Measurements from ENCODE around the gene IL1RAPL1. TPM values are rescaled to one million over a fixed set of nuclear protein-coding genes. Genes with fewer than 3 reads are reported as not detected.

The IL1RAPL1 gene
- polyA plus RNA-seq, 1 of the 3 experiments (the other 2 are of a cell fraction), result 2.8 TPM

DNA sequence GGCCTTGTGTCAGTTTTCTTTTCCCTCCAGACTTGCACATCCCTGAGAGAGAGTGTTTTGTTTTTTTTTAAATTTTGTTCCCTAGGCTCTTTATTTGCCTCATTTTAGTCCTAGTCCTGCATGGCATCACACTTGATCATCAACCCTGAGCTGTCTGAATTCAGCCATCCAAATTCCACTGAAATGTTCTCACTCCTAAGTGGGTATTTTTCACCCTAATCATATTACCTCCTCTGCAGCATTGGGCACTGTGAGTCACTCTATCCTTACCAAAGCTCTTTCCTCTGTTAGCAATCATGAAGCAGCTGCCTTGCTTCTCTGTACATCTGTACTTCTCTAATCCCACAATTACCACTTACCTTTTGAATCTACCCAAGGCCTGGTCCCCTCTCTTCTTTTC lies 1271.5 kb downstream of the IL1RAPL1 start:
- Histone ChIP-seq H3K9me3 (no peaks in the 10 kb centered on the region), H3K4me1 (ENCODE audit: control insufficient read depth in 1 of 2, insufficient read depth in 2 of 2, low read depth in 1 of 2, low read length in 1 of 2) (peaks cover 0 to 6% of the 10 kb centered on the region in 2 experiments; a peak in 1 of 4 replicates), H3F3A (replicated peaks; ENCODE audit: insufficient read depth) (no peaks in the 10 kb centered on the region), H3K36me3 (replicated peaks in 1 of 2; ENCODE audit: control insufficient read depth in 1 of 2, insufficient read depth in 2 of 2, low read length in 1 of 2) (no peaks in the 10 kb centered on the region), H3K4me3 (ENCODE audit: low read depth in 2 of 2, low read length in 1 of 2) (no peak overlapping the region), H3K27ac (ENCODE audit: low read depth in 2 of 2, low read length in 1 of 2) (peak overlapping the region; percentile 36 to 52; a peak in 3 of 4 replicates), H3K9me2 (no peaks in the 10 kb centered on the region), H3K4me2 (no peak overlapping the region), H3K9ac (no peak overlapping the region), H4K20me1 (ENCODE audit: insufficient read depth) (no peaks in the 10 kb centered on the region), H2AFZ (ENCODE audit: low read depth) (no peak overlapping the region), H3K27me3 (ENCODE audit: insufficient read depth) (no peaks in the 10 kb centered on the region), H3K79me2 (ENCODE audit: insufficient read depth) (no peaks in the 10 kb centered on the region)
- DNase-seq, result no peak
- TF ChIP-seq FOXM1 (IDR thresholded peaks at IDR 0.05; ENCODE audit: low read depth) (peak; percentile 68; the same call in 1 of the 2 replicates), NFIC (IDR thresholded peaks at IDR 0.05; ENCODE audit: borderline replicate concordance) (0 out of 2 replicates have a peak, but pooled peaks have one; percentile 17), JUND (IDR thresholded peaks at IDR 0.05) (peak; percentile 73), EP300 (IDR thresholded peaks at IDR 0.05; ENCODE audit: borderline replicate concordance in 1 of 2, low read depth in 1 of 2, low read length in 1 of 2) (peak in 1 of 2 experiments; percentile 63; a peak in 2 of 4 replicates), NRF1 (IDR thresholded peaks at IDR 0.05; ENCODE audit: low read depth, low read length) (no peak), TCF12 (IDR thresholded peaks at IDR 0.05) (peak; percentile 75), TEAD4 (IDR thresholded peaks at IDR 0.05; ENCODE audit: borderline replicate concordance, insufficient read depth) (peak; percentile 37; the same call in 1 of the 2 replicates), FOSL2 (IDR thresholded peaks at IDR 0.05; ENCODE audit: borderline replicate concordance, low read depth) (peak; percentile 81), RCOR1 (IDR thresholded peaks at IDR 0.05; ENCODE audit: low read length) (no peak)
- TF ChIP-seq, protein P1, sequence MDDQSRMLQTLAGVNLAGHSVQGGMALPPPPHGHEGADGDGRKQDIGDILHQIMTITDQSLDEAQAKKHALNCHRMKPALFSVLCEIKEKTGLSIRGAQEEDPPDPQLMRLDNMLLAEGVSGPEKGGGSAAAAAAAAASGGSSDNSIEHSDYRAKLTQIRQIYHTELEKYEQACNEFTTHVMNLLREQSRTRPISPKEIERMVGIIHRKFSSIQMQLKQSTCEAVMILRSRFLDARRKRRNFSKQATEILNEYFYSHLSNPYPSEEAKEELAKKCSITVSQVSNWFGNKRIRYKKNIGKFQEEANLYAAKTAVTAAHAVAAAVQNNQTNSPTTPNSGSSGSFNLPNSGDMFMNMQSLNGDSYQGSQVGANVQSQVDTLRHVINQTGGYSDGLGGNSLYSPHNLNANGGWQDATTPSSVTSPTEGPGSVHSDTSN (IDR thresholded peaks at IDR 0.05), result peak; percentile 65
- TF ChIP-seq, protein P2, sequence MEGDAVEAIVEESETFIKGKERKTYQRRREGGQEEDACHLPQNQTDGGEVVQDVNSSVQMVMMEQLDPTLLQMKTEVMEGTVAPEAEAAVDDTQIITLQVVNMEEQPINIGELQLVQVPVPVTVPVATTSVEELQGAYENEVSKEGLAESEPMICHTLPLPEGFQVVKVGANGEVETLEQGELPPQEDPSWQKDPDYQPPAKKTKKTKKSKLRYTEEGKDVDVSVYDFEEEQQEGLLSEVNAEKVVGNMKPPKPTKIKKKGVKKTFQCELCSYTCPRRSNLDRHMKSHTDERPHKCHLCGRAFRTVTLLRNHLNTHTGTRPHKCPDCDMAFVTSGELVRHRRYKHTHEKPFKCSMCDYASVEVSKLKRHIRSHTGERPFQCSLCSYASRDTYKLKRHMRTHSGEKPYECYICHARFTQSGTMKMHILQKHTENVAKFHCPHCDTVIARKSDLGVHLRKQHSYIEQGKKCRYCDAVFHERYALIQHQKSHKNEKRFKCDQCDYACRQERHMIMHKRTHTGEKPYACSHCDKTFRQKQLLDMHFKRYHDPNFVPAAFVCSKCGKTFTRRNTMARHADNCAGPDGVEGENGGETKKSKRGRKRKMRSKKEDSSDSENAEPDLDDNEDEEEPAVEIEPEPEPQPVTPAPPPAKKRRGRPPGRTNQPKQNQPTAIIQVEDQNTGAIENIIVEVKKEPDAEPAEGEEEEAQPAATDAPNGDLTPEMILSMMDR (IDR thresholded peaks at IDR 0.05), result no peak
- POLR2A ChIA-PET, result no interaction called here
- CTCF ChIA-PET, result no interaction called here

DNA sequence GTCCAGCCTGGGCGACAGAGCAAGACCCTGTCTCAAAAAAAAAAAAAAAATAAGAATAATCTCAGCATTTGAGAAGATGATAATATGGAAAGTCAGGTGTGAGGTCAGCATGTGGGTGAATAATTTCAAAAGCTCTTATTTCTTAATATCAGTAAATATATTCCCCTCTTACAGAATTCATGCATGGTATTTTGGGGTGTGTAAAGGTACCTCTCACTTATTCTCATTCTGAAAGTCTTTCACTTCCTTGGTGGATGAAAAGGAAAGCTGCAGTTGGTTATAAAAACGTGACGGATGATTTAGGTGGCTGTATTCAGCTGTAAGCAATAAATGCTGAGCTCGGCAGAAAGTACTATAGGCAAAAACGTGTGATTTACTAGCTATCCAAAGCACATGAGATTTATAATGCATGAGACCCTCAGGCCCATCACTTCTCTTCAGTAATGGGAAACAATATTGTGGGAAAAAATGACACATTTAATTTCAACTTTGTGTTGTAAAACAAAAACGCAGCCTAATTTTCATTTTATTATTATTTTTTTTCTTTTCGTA lies 1275.0 kb downstream of the IL1RAPL1 start:
- Histone ChIP-seq H2AFZ (ENCODE audit: low read depth) (no peak overlapping the region), H4K20me1 (ENCODE audit: insufficient read depth) (no peaks in the 10 kb centered on the region), H3K4me1 (ENCODE audit: control insufficient read depth in 1 of 2, insufficient read depth in 2 of 2, low read depth in 1 of 2, low read length in 1 of 2) (peaks cover 0 to 6% of the 10 kb centered on the region in 2 experiments; a peak in 1 of 4 replicates), H3K36me3 (replicated peaks in 1 of 2; ENCODE audit: control insufficient read depth in 1 of 2, insufficient read depth in 2 of 2, low read length in 1 of 2) (no peaks in the 10 kb centered on the region), H3K4me2 (no peak overlapping the region), H3K27ac (ENCODE audit: low read depth in 2 of 2, low read length in 1 of 2) (no peak overlapping the region), H3K27me3 (ENCODE audit: insufficient read depth) (no peaks in the 10 kb centered on the region), H3F3A (replicated peaks; ENCODE audit: insufficient read depth) (no peaks in the 10 kb centered on the region), H3K9me3 (no peaks in the 10 kb centered on the region), H3K79me2 (ENCODE audit: insufficient read depth) (no peaks in the 10 kb centered on the region), H3K9me2 (no peaks in the 10 kb centered on the region), H3K4me3 (ENCODE audit: low read depth in 2 of 2, low read length in 1 of 2) (no peak overlapping the region), H3K9ac (no peak overlapping the region)
- WGBS (ENCODE audit: low lambda C conversion rate), result 29% methylated on average over 7 of the region's 7 CpGs
- ChIA-PET POLR2A (no interaction called here), CTCF (interaction anchor here (0.7 kb wide), 1 partner anchor 14 kb away, joined by 4 read pairs; no protein-coding TSS in a partner anchor)
- TF ChIP-seq EP300 (IDR thresholded peaks at IDR 0.05; ENCODE audit: borderline replicate concordance in 1 of 2, low read depth in 1 of 2, low read length in 1 of 2), result no peak
- no peak for TF ChIP-seq MXI1 (IDR thresholded peaks at IDR 0.05; ENCODE audit: low read depth, low read length)
- no peak for DNase-seq

Measured in SK-N-SH (cell line).